ENCODE results near the gene CDH4. TPM values are rescaled to one million over a fixed set of nuclear protein-coding genes. Genes with fewer than 3 reads are reported as not detected.

The CDH4 gene
- total RNA-seq, 2 donors from 2014 or later = 0.07 to 0.94 TPM

GRCh38 chr20:61459705-61460104 is 207.6 kb downstream of the CDH4 start:
- TF ChIP-seq CTCF (IDR thresholded peaks at IDR 0.05) = no peak
- H3K4me3 ChIP-seq = no peak overlapping the region
- H3K27me3 ChIP-seq = no peaks in the 10 kb centered on the region

GRCh38 chr20:61460261-61461052 is 208.4 kb downstream of the CDH4 start:
- DNase-seq (ENCODE audit: low spot score) = no peak
- Histone ChIP-seq H3K9me3 (no peaks in the 10 kb centered on the region), H3K36me3 (no peaks in the 10 kb centered on the region), H3K4me3 (no peak overlapping the region), H3K4me1 (no peaks in the 10 kb centered on the region), H3K27me3 (no peaks in the 10 kb centered on the region), H3K27ac (no peak overlapping the region)
- no peak for TF ChIP-seq CTCF (IDR thresholded peaks at IDR 0.05)

More at GRCh38 chr20:61459705-61460104, 207.6 kb downstream of the CDH4 start:
- no peak for DNase-seq (ENCODE audit: low spot score)
- Histone ChIP-seq H3K27ac (no peak overlapping the region), H3K4me1 (no peaks in the 10 kb centered on the region), H3K36me3 (no peaks in the 10 kb centered on the region), H3K9me3 (no peaks in the 10 kb centered on the region)

GRCh38 chr20:61461461-61461860 is 209.4 kb downstream of the CDH4 start:
- DNase-seq (ENCODE audit: low spot score) = no peak
- Histone ChIP-seq H3K4me1 (no peaks in the 10 kb centered on the region), H3K27ac (no peak overlapping the region), H3K27me3 (no peaks in the 10 kb centered on the region), H3K9me3 (no peaks in the 10 kb centered on the region), H3K36me3 (no peaks in the 10 kb centered on the region), H3K4me3 (no peak overlapping the region)
- no peak for TF ChIP-seq CTCF (IDR thresholded peaks at IDR 0.05)

- no peak overlapping the region for H3K27ac ChIP-seq
- no peak for DNase-seq (ENCODE audit: low spot score)
- H3K4me3 ChIP-seq = no peak overlapping the region
- no peak for TF ChIP-seq CTCF (IDR thresholded peaks at IDR 0.05)
- H3K36me3 ChIP-seq = no peaks in the 10 kb centered on the region
- H3K9me3 ChIP-seq = peaks cover 0 to 12% of the 10 kb centered on the region in 2 donors
- no peaks in the 10 kb centered on the region for H3K4me1 ChIP-seq
- H3K27me3 ChIP-seq = no peaks in the 10 kb centered on the region
Measured at GRCh38 chr20:61464307-61465303, 212.5 kb downstream of the CDH4 start.

- H3K36me3 ChIP-seq = no peaks in the 10 kb centered on the region
- no peaks in the 10 kb centered on the region for H3K27me3 ChIP-seq
- H3K9me3 ChIP-seq = no peaks in the 10 kb centered on the region
- no peak for TF ChIP-seq CTCF (IDR thresholded peaks at IDR 0.05)
- no peak overlapping the region for H3K27ac ChIP-seq
- H3K4me3 ChIP-seq = no peak overlapping the region
- H3K4me1 ChIP-seq = no peaks in the 10 kb centered on the region
- DNase-seq (ENCODE audit: low spot score) = no peak
Measured at GRCh38 chr20:61475729-61476128, 223.7 kb downstream of the CDH4 start.
